Measurements from ENCODE around the gene PSMD2.

PSMD2 gene

DNA sequence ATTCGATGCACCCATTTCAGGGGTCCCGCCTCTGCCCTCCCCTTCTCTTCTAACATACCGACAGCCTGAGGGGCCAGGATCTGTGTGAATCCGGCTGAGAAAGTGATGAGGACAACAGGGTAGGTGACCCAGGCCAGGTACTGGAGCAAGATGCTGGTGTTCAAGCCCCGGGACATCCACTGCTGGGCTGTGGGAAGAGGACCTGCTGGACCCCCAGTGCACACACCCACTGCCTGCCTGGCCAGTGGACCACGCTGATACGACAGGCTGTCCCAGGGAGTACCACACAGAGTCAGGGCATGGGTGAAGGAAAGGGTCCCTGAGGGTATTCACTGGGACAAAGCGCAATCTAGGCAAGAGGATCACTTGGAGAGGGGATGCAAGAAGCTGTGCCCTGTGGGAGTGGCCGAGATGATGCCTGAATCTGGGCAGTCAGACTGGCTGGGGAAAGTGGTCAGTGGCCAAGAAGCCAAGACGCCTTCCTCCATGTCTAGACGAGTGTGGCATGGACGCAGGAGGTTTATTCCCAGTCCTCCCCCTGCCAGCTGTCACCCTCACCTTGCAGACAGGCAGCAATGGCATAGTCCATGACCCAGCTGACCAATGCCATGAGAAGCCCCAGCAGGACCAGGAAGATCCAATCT lies 59.2 kb downstream of the PSMD2 start:
- in situ Hi-C loops (cut with HindIII; ENCODE audit: low sequenced_read_pairs): no loop called here

More for the DNA sequence above, 59.2 kb downstream of the PSMD2 start:
- no peak for DNase-seq (ENCODE audit: low read depth)
- H3K4me3 ChIP-seq (ENCODE audit: low read depth, low read length): no peak overlapping the region
- TF ChIP-seq, protein P1, sequence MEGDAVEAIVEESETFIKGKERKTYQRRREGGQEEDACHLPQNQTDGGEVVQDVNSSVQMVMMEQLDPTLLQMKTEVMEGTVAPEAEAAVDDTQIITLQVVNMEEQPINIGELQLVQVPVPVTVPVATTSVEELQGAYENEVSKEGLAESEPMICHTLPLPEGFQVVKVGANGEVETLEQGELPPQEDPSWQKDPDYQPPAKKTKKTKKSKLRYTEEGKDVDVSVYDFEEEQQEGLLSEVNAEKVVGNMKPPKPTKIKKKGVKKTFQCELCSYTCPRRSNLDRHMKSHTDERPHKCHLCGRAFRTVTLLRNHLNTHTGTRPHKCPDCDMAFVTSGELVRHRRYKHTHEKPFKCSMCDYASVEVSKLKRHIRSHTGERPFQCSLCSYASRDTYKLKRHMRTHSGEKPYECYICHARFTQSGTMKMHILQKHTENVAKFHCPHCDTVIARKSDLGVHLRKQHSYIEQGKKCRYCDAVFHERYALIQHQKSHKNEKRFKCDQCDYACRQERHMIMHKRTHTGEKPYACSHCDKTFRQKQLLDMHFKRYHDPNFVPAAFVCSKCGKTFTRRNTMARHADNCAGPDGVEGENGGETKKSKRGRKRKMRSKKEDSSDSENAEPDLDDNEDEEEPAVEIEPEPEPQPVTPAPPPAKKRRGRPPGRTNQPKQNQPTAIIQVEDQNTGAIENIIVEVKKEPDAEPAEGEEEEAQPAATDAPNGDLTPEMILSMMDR (IDR thresholded peaks at IDR 0.05; ENCODE audit: low read depth, low read length, missing control alignments): no peak
